Thymus (tissue), 11 donors: ENCODE measurements around the gene MBNL2. TPM values are rescaled to one million over a fixed set of nuclear protein-coding genes. Genes with fewer than 3 reads are reported as not detected.

Experiments
- DNase-seq, 9 donors: peaks; one replicate each; pipeline ENCODE4 v3.0.0-alpha.2; 2013; ENCODE audit warnings: low spot score in 9 of 9, low read depth in 6 of 9, missing footprints in 1 of 9
- H3K27ac ChIP-seq, 2 donors: one replicate each; pipeline ENCODE4 v1.5.1; 2013; ENCODE audit warnings: control low read depth in 1 of 2, low read depth in 1 of 2, low read length in 1 of 2, mild to moderate bottlenecking in 1 of 2, moderate library complexity in 1 of 2
- H3K27me3 ChIP-seq, 2 donors: one replicate each; pipeline ENCODE4 v1.5.1; 2013; ENCODE audit warnings: low read length in 1 of 2; ENCODE audit not compliant: control insufficient read depth in 2 of 2, insufficient read depth in 1 of 2
- H3K36me3 ChIP-seq, 2 donors: one replicate each; pipeline ENCODE4 v1.5.1; 2013; ENCODE audit warnings: low read length in 1 of 2, mild to moderate bottlenecking in 1 of 2, moderate library complexity in 1 of 2; ENCODE audit not compliant: control insufficient read depth in 2 of 2, insufficient read depth in 2 of 2
- H3K4me1 ChIP-seq, 2 donors: one replicate each; pipeline ENCODE4 v1.5.1; 2013; ENCODE audit warnings: low read length in 2 of 2; ENCODE audit not compliant: control insufficient read depth in 2 of 2, insufficient read depth in 2 of 2
- H3K4me3 ChIP-seq, 2 donors: one replicate each; pipeline ENCODE4 v1.5.1; 2013; ENCODE audit warnings: low read length in 2 of 2, control low read depth in 1 of 2, mild to moderate bottlenecking in 1 of 2
- H3K9me3 ChIP-seq, 2 donors: one replicate each; pipeline ENCODE4 v1.5.1; 2013; ENCODE audit warnings: low read length in 1 of 2, mild to moderate bottlenecking in 1 of 2; ENCODE audit not compliant: control insufficient read depth in 2 of 2, insufficient read depth in 1 of 2
- WGBS: extraction: QIAGEN DNeasy Blood & Tissue Kit; methylation state at CpG from one replicate; pipeline ENCODE4 v1.1.7; 2013; 5-methylcytosine and 5-hydroxymethylcytosine counted together
- polyA plus RNA-seq: library from polyadenylated mRNA; stranded (reverse); fragments of 200-250 nt; gene quantifications from one replicate; pipeline ENCODE4 v1.2.3, GENCODE V29; 2013
- total RNA-seq: library from RNA; stranded (reverse); fragments of 120-200 nt; gene quantifications from one replicate; pipeline ENCODE4 v1.2.4, GENCODE V29; 2013
- donor health status: healthy.

MBNL2 gene
- total and polyA plus RNA-seq, 2 donors = 22.7 to 27.1 TPM

- H3K27ac ChIP-seq = no peak overlapping the region
- no peaks in the 10 kb centered on the region for H3K4me1 ChIP-seq
- DNase-seq = no peak
- H3K9me3 ChIP-seq = no peaks in the 10 kb centered on the region
- no peaks in the 10 kb centered on the region for H3K27me3 ChIP-seq
- no peaks in the 10 kb centered on the region for H3K36me3 ChIP-seq
- no peak overlapping the region for H3K4me3 ChIP-seq
- WGBS = 88% methylated on average over 8 of the region's 8 CpGs
Measured at GRCh38 chr13:97301382-97302095, 79.4 kb downstream of the MBNL2 start.

- H3K27ac ChIP-seq = no peak overlapping the region
- DNase-seq = no peak
- H3K4me1 ChIP-seq = no peaks in the 10 kb centered on the region
- no peaks in the 10 kb centered on the region for H3K36me3 ChIP-seq
- H3K9me3 ChIP-seq = no peaks in the 10 kb centered on the region
- H3K4me3 ChIP-seq = no peak overlapping the region
- no peaks in the 10 kb centered on the region for H3K27me3 ChIP-seq
- 98% methylated on average over 3 of the region's 3 CpGs for WGBS
Measured at GRCh38 chr13:97302611-97303010, 80.5 kb downstream of the MBNL2 start.

GRCh38 chr13:97306106-97306505 lies 84.0 kb downstream of the MBNL2 start:
- no peak for DNase-seq
- Histone ChIP-seq H3K4me3 (no peak overlapping the region), H3K27ac (no peak overlapping the region), H3K36me3 (no peaks in the 10 kb centered on the region), H3K27me3 (no peaks in the 10 kb centered on the region), H3K4me1 (no peaks in the 10 kb centered on the region), H3K9me3 (no peaks in the 10 kb centered on the region)
- WGBS = 99% methylated on average over 1 of the region's 1 CpG

GRCh38 chr13:97306645-97307044 lies 84.5 kb downstream of the MBNL2 start:
- no peak overlapping the region for H3K27ac ChIP-seq
- H3K36me3 ChIP-seq = no peaks in the 10 kb centered on the region
- no peaks in the 10 kb centered on the region for H3K9me3 ChIP-seq
- H3K4me1 ChIP-seq = no peaks in the 10 kb centered on the region
- H3K4me3 ChIP-seq = no peak overlapping the region
- H3K27me3 ChIP-seq = no peaks in the 10 kb centered on the region
- DNase-seq = no peak

- WGBS = 96% methylated on average over 7 of the region's 7 CpGs
- Histone ChIP-seq H3K9me3 (no peaks in the 10 kb centered on the region), H3K27ac (no peak overlapping the region), H3K4me1 (no peaks in the 10 kb centered on the region), H3K36me3 (no peaks in the 10 kb centered on the region), H3K4me3 (no peak overlapping the region), H3K27me3 (no peaks in the 10 kb centered on the region)
- DNase-seq = no peak
Measured at GRCh38 chr13:97307118-97307881, 85.2 kb downstream of the MBNL2 start.

DNA sequence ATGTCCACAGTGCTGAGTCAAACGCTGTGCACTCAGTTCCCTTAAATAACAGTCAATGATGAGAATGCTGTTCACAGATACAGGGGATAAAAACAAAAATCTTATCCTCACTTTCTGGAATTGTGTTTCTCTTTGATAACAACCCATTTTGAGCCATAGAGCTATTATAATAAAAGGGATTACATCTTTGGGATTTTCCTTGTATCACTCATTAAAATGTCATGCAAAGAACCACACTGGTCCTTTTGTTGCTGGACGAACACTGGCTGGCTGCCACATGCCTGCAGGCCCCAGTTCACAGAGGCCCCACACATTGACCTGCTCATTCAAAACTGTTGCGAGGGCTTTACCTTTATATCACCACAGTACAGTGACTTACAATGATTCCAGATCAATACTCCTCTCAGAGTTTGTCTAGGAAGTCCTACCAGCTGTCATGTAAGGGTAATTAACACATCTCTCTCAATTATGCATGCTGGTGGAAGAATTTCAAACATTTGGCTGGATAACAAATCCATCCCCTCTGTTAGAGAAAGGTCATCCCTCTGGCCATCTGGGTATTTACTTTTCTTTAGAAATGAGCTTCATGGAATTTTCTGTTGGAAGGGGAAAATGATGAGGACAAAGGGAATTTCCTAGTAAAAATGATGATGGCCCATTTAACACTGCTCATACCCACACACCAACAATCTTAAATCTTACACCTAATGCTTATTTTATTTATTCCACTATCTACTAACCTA lies 85.9 kb downstream of the MBNL2 start:
- no peaks in the 10 kb centered on the region for H3K9me3 ChIP-seq
- 96% methylated on average over 3 of the region's 3 CpGs for WGBS
- H3K36me3 ChIP-seq = no peaks in the 10 kb centered on the region
- H3K27me3 ChIP-seq = no peaks in the 10 kb centered on the region
- no peak overlapping the region for H3K27ac ChIP-seq
- H3K4me1 ChIP-seq = no peaks in the 10 kb centered on the region
- no peak for DNase-seq
- no peak overlapping the region for H3K4me3 ChIP-seq

DNA sequence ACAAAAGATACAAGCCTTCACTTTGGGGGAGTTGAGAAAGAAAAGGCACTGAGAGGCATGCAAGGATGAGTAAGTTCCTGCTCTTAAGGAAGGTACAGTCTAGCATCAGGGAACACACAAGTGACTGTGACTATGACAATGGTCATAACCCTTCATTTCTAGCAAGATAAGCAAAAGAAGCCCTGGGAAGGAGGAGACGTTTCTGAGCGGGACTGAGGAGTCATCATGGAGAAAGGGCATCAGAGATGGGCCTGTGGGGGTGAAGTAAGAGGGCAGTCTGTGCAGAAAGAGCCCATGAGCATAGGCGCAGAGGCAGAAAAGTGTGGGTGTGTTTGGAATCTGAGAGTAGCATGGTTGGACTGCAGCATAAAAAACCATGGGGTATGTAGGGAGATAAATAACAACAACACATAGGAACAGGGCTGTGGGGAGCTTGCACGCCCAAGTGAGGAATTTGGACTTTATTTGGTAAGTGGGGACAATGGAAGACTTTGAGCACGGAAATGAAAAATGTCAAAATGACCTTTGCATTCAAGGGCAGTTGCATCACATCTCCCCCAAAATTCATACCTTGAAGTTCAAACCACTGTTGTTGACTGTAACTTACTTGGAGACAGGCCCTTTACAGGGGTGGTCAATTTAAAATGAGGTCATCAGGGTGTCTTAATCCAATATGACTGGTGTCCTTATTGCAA lies 86.7 kb downstream of the MBNL2 start:
- Histone ChIP-seq H3K9me3 (no peaks in the 10 kb centered on the region), H3K27me3 (no peaks in the 10 kb centered on the region), H3K4me1 (no peaks in the 10 kb centered on the region), H3K36me3 (no peaks in the 10 kb centered on the region), H3K4me3 (no peak overlapping the region), H3K27ac (no peak overlapping the region)
- DNase-seq = no peak
- 88% methylated on average over 5 of the region's 5 CpGs for WGBS

DNA sequence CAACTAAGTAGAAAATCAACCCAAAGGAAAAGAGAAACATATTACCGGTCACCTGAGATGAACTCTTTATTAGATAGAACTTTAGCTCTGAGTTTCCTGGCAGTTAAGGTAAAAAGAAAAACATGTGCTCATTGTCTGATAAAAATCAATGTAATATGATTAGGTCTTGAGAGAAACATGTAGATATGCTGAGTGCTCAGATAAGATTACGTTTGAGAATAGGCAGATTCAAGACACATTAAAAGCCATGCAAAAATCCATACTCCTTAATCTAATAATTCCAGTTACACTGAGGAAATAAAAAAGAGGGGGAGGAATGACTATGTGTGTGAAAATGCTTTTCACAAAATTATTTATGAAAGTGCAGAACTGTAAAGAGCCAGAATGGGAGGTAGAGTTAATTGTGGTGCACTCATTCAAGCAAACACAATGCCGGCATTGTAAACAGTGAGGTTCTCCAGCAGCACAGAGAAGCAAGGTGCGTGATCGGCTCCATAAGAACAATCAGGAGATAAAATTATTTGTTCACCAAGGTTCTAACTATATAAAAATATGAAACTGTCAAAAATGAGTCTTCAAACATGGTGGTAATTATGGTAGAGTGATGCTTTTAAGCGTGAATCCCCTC lies 88.8 kb downstream of the MBNL2 start:
- WGBS = 97% methylated on average over 6 of the region's 6 CpGs
- DNase-seq = no peak
- H3K9me3 ChIP-seq = no peaks in the 10 kb centered on the region
- H3K4me3 ChIP-seq = no peak overlapping the region
- H3K27me3 ChIP-seq = no peaks in the 10 kb centered on the region
- H3K27ac ChIP-seq = no peak overlapping the region
- no peaks in the 10 kb centered on the region for H3K4me1 ChIP-seq
- H3K36me3 ChIP-seq = peaks cover 0 to 2% of the 10 kb centered on the region in 2 donors
